GM18507 (cell line): Measurements from ENCODE around the gene GXYLT2.

Experiments
- DNase-seq: peaks from one replicate; pipeline ENCODE4 v3.0.0; 2011; ENCODE audit warnings: low read depth; ENCODE audit not compliant: insufficient read length; ENCODE audit errors: extremely low spot score
- FAIRE-seq: peaks from 2 replicates; lab custom pipeline; 2011; peaks lifted over from hg19 to GRCh38; lab: Jason Lieb, UNC

Gene GXYLT2

DNA sequence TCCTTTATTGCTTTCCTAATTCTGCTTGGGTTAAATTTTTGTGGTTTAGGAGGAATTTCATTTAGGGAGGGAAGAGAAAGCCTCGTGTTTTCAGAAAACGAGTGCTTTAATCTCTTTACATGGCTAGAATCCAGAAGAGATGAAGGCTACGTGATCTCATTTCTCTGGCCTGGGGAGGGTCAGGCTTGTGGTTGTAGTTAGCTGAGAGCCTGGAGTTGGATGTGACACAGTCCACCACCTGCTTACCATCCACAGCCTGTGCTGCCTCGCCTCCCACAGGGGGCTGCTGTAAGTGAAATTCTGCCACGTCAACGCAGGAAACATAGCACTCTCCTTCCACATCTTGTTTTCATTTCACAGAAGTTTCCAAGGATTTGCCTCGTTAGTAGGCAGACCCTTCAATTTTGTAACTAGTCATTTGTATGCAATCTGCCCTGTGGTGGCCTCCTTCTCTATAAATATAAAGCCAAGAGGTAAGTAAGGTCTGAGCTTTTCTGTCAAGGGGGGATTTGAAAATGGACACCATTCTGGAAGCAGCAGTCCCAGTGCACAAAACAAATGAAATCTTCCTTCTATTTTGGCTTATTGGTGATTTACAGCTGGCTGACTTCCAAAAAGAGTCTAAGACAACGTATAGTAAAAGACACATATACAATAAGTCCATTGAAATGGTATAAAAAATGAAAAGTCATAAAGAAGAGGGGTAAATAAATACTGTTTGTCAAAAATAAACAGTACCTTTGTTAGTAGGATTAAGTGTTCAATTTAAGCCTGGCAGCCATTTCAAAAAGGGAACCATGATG is 3.4 kb downstream of the GXYLT2 start:
- FAIRE-seq, result no peak

DNA sequence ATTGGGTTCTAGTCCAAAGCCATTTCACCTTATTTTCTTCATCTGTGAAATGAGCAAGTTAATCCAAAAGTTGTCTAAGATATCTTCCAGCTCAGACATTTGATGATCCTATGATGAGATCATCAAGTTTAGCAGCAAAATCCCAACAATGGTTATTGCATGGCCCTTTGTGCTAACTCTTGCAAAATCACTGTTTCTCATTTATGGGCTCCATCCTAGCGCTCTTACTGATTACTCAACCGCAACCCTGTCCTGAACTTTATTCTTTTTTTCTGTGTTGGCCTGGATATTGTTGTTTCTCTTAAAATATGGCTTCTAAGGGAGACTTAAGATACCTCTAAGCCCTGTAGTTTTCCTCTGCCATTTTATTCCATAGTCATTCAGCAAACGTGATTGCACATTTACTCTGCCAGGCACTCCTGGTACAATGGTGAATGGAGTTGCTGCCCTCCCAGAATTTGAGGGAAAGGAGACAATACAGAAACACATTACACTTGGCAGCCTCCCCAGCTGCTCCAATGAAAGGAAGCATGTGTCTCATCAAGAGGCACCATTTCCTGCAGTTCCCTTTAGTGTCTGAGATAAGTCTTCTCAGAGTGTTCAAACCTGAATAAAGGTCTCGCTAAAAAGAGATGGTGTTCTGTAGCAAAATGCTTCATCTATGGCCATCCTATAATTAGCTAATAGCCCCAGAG is 4.4 kb downstream of the GXYLT2 start:
- no peak for FAIRE-seq

More for the DNA sequence above, 3.4 kb downstream of the GXYLT2 start:
- no peak for DNase-seq

DNA sequence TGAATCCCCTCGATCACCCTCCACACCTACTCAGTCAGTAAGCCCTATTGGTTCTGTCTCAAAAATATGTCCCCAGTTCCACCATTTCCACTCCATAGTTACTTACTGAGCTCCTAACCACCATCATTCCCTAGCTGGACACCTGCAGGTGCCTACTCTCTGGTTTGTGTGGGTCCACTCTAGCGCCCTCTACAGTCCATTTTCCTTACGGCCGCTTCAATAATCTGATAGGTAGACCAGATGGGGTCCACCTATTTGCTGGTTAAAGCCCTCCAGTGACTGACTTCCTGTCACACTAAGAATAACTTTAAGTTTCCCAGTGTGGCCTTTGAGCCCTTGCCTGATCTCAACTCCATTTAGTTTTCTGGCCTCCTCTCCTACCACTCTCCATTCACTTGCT is 5.0 kb downstream of the GXYLT2 start:
- DNase-seq (no peak), FAIRE-seq (no peak)

More for the DNA sequence above, 4.4 kb downstream of the GXYLT2 start:
- DNase-seq, result no peak

DNA sequence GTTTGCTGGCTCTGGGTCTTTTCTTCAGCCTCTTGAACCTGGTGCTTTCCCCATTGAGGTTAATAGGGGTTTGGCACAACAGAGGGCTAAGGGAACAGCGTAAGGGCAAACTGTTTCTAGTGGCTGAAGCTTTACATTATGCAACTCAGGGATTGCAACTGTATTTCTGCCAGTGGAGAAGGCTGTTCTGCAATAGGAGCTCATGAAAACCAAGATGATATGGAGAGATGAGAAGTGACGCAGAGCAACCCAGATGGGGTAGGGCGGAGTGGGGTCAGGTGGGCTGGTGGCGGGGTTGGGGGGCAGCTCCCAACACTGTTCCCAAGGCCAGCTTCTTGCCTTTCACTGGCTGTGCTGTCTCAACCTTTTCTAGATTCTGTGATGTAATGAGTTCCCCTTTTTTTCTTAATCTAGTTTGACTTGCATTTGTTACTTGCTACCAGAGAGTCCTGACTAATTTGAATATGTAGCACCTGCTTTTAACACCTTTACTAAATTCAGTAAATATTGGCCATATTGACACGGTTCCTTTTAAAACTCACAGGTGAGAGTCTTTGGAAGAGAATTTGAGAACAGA is 7.2 kb downstream of the GXYLT2 start:
- FAIRE-seq, result no peak

DNA sequence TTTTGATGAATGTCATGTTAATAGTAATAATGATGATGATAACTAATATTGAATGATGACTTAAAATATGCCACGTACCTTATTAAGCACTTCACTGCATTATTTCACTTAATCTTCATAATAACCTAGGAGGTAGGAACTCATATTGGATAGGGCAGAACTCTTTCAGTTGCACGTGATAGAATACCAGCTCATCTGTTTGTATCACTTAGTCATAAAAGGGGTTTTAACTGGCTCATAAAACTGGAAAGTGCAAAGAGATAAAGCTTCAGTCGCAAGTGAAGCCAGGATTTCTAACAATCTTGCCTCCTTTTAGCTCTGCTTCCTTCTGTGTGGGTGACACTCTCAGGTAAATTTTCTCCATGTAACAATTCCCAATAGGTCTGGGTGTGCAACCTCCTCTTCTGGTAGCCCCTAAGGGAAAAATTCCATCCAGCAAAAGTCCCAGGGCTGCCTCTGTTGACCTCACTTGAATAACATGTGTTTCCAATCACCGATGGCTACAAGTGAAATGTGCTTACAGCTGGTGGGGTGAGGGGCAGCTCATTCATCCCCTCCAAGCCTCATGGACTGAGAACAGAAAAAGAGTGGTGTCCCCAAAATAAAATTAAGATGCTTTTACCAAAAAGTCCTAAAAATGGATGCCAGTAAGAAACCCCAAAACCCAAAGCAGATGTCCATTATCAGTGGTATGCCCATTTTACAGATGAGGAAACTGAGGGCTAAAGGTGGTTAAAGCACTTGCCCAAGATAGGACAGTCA is 9.3 kb downstream of the GXYLT2 start:
- DNase-seq, result no peak
- FAIRE-seq, result no peak

More for the DNA sequence above, 7.2 kb downstream of the GXYLT2 start:
- no peak for DNase-seq

DNA sequence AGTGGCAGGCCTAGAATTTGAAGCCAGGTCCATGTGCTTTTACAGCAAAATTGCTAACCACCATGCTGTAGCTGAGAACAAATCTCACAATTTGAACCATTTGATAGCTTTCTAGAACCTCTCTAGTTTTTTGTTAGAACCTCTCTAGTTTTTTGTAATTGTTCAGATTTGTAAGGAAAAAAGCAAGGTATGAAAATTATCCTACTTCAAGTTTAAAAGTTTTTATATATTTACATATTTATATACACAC is 9.8 kb downstream of the GXYLT2 start:
- DNase-seq, result no peak
- no peak for FAIRE-seq

DNA sequence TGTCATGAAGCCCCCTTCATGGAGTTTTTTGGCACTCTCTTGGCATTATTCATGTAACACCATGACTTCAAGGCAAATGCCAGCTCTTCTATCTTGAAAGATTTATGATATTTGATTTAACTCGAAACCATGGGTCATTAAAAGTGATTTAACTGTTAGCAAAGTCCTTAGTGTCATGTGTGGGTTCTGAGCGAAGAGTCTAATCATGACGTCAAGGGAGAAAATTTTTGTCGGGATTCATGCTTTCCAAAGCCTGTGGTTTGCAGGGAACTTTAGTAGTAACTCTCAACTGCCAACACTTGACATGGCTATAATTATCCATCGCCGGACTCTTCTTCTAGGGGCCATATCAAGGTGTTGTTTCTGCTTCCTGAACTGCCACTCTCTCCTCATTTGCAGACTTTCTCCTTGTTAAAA is 11.5 kb downstream of the GXYLT2 start:
- FAIRE-seq (no peak), DNase-seq (no peak)

DNA sequence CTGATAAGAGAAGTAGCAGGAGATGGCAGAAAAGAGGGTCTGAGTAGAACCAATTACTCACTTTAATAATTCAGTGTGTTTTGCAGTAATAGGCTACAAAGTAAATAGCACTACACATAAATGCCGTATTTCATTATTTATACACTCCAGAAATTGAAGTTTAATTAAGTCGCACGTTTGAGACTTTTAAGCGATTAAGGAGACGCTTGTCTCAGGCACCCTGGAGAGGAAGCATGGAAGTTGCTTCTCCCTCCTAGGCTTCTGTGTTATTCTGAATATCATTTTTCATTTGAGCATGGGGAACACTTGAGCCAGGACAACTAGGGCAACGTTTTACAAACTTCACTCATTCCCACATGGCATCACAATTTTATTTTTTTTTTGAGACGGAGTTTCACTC is 12.2 kb downstream of the GXYLT2 start:
- FAIRE-seq (no peak), DNase-seq (no peak)

DNA sequence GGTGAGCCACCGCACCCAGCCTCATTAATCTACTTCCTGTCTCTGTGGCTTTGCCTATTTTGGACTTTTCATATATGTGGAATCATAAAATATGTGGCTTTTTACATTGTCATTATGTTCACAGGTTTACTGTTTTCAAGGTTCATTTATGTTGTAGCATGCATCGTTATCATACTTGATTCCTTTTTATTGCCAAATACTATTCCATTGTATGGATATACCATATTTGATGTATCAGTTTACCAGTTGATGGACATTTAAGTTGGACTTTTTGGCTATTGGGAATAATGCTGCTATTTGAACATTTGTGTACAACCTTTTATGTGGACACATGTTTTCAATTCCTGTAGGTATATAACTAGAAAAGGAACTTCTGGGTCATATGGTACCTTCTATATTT is 14.0 kb downstream of the GXYLT2 start:
- no peak for DNase-seq
- no peak for FAIRE-seq

DNA sequence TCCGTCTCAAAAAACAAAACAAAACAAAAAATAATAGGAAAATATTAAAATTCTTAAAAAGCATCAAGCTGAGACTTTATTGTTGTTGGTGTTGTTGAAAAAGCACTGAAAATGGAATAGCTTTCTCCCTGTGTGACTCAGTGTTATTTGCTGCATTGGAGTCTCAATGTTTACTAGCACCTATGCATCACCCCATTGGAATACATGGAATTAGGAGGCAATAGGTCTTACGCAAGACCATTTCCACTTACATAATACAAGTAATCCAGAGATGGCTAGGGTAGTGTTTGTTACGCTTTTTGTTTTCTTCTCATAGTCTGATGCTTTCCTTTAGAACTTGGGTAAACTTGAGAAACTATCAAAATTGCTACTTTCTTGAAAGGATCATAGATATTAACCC is 15.2 kb downstream of the GXYLT2 start:
- DNase-seq (no peak), FAIRE-seq (no peak)

DNA sequence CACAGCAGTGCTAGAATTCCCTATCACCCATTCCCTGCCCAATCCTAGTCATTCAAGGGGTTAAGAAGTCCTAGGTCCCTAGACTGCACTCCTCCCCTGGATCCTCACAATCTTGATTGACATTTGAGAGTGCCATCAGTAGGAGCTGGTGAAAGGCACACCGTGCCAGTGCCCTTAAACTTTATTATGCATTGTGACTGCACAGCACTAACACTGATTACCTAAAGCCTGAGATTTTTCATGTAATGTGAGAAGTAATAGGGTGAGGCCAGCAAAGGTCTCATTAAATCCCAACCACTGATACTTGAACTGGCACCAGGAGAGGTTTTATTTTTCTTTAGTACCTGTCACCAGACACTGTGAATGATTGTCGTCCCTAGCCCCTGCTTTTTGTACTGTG is 16.3 kb downstream of the GXYLT2 start:
- no peak for DNase-seq
- FAIRE-seq, result no peak

DNA sequence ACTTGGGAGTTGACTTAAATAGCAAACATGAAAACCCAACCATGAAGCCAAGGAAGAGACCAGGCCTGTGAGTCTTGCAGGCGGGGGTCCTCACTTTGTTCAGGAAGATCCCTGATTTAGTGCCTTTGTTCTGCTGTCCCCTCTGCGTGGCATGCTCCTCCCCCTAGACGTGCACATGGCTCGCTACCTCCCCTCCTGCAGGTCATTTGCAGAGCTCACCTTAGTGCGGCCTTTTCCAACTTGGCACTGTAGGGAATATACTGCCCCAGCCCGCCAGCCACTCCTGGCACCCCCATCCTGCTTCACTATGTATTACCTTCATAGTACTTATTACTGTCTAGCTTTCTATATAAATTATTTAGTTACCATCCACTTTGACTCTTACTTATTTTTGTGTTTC is 18.3 kb downstream of the GXYLT2 start:
- DNase-seq (no peak), FAIRE-seq (no peak)

DNA sequence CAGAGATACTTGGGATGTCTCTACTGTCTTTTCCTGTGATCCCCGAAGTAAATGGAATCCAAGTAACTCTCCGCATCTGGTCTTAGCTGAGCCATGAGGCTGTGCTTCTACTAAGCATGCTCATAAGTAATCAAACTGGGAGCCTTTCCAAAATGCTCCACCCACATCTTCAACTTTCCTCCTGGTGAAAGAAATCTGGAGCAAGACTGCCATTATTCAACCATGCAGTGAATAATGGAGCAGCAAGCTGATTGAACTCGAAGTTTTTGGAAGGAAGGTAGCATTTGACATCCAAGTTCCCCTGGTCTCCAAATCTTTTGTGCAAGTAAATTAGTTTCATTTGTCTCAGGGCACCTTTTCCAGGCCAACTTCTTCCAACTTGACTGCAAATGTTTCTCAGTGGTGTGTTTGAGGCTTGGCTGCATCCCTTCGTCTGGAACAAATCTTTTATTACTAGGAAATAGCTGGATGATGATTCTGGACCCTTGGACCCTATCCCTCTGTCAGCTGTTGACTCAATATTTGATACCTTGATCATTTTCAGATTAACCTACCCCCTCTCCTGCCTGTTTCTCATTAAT is 19.4 kb downstream of the GXYLT2 start:
- DNase-seq (no peak), FAIRE-seq (no peak)

DNA sequence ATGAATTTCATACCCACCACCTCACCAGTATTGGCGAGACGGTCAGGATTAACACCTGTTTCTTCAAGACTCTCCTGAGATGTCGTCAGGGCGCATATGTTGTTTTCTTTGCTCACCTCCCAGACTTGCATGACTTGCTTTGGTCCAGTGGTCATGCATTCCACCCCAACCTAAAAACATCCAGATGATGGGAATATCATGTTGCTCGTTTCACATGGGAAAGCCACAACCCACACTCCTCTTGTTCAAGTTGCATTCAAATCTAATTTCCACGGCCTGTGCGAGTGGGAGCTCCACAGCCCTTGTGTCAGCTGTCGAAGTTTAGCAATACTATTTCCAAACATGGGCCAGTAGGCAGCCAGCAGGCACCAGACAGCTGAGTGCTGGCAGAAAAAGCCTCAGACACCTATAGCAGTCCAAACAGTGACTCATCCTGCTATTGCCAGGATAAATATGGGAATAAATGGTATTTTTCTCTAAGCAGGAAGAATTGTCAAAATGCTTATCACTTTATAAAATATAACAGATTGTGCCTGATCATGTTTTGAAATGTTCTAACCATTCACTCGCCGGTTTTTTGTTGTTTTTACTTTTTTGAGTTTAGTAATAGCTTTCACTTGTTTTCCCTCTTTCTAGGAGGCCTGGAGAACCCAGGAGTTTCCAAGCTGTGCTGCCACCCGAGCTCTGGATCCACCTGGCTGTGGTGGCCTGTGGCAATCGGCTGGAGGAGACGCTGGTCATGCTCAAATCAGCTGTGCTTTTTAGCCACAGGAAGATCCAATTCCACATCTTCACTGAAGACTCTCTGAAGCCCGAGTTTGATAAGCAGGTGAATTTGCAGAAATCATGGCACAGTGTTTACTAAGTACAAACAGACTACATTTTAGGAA is 20.1 kb downstream of the GXYLT2 start:
- FAIRE-seq, result no peak
- no peak for DNase-seq

DNA sequence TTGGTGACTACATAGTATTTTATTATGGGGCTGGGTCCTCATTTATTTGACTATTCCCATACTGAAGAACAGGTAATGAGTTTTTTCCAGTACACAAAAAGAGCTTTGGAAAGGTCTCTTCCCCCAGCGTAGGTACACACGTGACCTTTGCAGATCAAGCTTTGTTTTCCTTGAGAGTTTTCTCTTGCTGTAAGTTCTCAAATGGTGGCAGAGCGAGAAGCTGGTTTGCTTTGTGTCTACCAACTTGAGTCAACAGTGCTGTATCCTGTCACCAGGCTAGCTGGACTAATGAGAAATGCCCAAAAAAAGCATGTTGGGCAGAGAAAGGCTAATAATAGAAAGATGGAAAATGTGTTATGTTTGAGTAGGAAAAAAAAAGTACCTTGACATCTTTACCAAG is 21.7 kb downstream of the GXYLT2 start:
- no peak for DNase-seq
- FAIRE-seq, result no peak

DNA sequence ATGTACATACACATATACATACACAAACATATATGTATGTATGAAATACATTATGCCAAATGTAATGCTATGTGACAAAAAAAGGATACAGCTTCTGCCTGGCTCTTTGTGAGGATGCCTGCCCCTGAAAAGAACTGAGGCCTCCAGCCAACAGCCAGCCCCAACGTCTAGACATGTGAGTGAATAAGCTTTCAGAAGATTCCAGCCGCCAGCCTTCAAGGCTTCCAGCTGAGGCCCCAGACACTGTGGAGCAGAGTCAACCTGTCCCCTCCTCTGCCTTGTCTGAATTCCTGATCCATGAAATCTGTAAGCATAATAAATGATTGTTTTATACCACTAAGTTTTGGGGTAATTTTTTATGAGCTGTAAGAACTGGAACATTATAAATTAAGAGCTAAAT is 24.7 kb downstream of the GXYLT2 start:
- FAIRE-seq, result no peak
- no peak for DNase-seq

DNA sequence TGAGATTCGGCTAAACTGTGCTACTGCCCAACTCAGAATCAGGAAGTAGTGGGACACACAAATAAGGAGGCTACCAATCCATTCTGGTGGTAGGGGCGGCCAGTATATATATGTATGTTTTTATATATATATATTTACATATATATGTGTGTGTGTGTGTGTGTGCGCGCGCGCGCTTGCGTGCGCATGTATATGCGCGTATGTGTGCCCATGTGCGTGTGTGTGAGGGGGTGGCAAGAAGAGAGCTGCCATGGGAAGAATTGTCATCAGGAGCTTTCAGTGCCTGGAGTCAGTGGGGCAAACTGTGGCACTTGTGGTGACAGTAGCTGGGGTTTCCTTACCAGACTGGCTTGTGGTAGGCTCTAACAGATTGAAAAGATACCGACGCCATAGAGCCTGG is 26.5 kb downstream of the GXYLT2 start:
- no peak for FAIRE-seq
- DNase-seq, result no peak

DNA sequence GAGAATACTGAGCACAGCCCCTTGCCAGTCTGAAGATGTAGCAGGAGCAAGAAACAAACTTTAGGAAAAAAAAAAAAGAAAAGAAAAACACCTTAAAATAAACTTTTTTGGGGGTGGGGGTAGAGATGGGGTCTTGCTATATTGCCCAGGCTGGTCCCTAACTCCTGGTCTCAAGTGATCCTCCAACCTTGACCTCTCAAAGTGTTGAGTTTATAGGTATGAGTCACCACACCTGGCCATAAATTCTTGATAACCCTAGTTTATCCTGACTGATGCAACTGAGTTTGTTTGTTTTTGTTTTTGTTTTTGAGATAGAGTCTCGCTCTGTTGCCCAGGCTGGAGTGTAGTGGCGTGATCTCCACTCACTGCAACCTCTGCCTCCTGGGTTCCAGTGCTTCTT is 28.4 kb downstream of the GXYLT2 start:
- DNase-seq (no peak), FAIRE-seq (no peak)

DNA sequence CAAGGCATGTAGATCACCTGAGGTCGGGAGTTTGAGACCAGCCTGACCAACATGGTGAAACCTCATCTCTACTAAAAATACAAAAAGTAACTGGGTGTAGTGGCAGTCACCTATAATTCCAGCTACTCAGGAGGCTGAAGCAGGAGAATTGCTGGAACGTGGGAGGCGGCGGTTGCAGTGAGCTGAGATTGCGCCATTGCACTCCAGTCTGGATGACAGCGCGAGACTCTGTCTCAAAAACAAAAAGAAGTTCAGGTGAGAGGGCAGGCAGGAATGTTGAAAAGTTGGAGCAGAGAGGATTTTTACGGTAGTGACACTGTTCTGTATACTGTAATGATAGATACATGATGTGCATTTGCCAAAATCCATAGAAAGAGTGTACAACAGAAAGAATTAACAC is 31.7 kb downstream of the GXYLT2 start:
- FAIRE-seq, result no peak
- DNase-seq, result no peak
